Muscle layer of colon (tissue), 2 donors: ENCODE measurements around the gene YAF2.
"Not testable (repeated sequence)": the region's sequence is repeated elsewhere in the genome, so short reads cannot be mapped to it uniquely, and the experiment has no call there.

Experiments
- H3K27ac ChIP-seq: one replicate; pipeline ENCODE4 v1.7.0; 2013; ENCODE audit warnings: low read depth, mild to moderate bottlenecking, low read length, moderate library complexity
- H3K27me3 ChIP-seq, 2 donors: one replicate each; pipeline ENCODE4 v1.7.0; 2013; ENCODE audit warnings: low read length in 2 of 2, mild to moderate bottlenecking in 2 of 2; ENCODE audit not compliant: insufficient read depth in 2 of 2, control insufficient read depth in 1 of 2
- H3K36me3 ChIP-seq: one replicate; pipeline ENCODE4 v1.7.0; 2013; ENCODE audit warnings: mild to moderate bottlenecking, low read length; ENCODE audit not compliant: insufficient read depth
- H3K4me1 ChIP-seq: one replicate; pipeline ENCODE4 v1.7.0; 2013; ENCODE audit warnings: mild to moderate bottlenecking, low read length; ENCODE audit not compliant: insufficient read depth
- H3K4me3 ChIP-seq, 2 donors: one replicate each; pipeline ENCODE4 v1.7.0; 2013; ENCODE audit warnings: low read length in 2 of 2, low read depth in 1 of 2, mild to moderate bottlenecking in 1 of 2, moderate library complexity in 1 of 2
- H3K9ac ChIP-seq: one replicate; pipeline ENCODE4 v1.7.0; 2013; ENCODE audit warnings: low read length
- H3K9me3 ChIP-seq: one replicate; pipeline ENCODE4 v1.7.0; 2013; ENCODE audit warnings: mild to moderate bottlenecking, low read length
- donor health status: abdominal sarcoma.
- donor health status: Adenocarcinoma of cecum.

The YAF2 gene

DNA sequence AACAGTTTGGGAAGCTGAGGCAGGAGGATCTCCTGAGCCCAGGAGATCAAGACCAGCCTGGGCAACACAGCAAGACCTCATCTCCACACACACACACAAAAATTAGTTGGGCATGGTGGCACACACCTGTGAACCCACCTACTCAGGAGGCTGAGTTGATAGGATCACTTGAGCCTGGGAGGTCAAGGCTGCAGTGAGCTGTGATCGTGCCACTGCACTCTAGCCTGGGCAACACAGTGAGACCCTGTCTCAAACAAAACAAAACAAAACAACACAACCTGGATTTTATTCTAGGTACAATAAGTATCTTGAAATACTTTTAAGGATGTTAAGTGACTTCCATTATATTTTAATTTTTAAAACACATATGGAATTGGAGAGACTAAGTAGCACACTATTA, 45.8 kb downstream of the YAF2 start:
- H3K9me3 ChIP-seq = no peaks in the 10 kb centered on the region
- H3K4me1 ChIP-seq = no peaks in the 10 kb centered on the region
- no peak overlapping the region for H3K9ac ChIP-seq
- H3K27ac ChIP-seq = no peak overlapping the region
- no peaks in the 10 kb centered on the region for H3K27me3 ChIP-seq
- no peak overlapping the region for H3K4me3 ChIP-seq
- H3K36me3 ChIP-seq = no peaks in the 10 kb centered on the region

DNA sequence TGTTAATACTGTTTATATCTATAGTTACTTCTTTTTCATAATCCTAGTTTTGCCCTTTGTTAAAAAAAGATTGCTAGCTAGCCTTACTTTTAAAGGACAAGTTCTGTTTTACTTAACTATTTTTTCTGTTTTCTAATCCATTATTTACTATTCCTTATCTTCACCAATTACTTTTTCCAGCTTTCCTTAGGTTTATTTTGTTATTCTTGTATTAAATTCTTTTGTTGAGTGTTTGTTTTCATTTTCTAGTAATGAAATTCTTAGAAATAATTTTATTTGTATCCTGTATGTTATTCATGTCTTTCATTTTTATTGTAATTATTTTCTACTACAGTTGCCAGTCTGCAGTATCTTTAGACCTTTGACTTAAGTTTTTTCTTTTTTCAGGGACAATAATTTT, 47.7 kb downstream of the YAF2 start:
- H3K9me3 ChIP-seq = no peaks in the 10 kb centered on the region
- no peak overlapping the region for H3K27ac ChIP-seq
- no peaks in the 10 kb centered on the region for H3K36me3 ChIP-seq
- H3K4me3 ChIP-seq = no peak overlapping the region
- no peak overlapping the region for H3K9ac ChIP-seq
- H3K4me1 ChIP-seq = no peaks in the 10 kb centered on the region
- H3K27me3 ChIP-seq = no peaks in the 10 kb centered on the region

DNA sequence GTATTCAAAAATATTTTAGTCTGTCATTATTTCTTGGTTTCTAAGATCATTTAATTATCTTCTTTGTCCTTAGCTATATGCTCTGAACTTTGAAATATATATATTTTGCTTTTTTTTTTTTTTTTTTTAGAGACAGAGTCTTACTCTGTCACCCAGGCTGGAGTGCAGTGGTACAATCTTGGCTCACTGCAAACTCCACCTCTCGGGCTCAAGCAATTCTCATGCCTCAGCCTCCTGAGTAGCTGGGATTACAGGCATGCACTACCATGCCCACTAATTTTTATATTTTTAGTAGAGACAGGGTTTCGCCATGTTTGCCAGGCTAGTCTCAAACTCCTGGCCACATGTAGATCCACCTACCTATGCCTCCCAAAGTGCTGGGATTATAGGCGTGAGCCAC, 49.8 kb downstream of the YAF2 start:
- H3K27me3 ChIP-seq, H3K9me3 ChIP-seq, H3K9ac ChIP-seq, H3K36me3 ChIP-seq, H3K27ac ChIP-seq, H3K4me3 ChIP-seq, H3K4me1 ChIP-seq: not testable (repeated sequence)

DNA sequence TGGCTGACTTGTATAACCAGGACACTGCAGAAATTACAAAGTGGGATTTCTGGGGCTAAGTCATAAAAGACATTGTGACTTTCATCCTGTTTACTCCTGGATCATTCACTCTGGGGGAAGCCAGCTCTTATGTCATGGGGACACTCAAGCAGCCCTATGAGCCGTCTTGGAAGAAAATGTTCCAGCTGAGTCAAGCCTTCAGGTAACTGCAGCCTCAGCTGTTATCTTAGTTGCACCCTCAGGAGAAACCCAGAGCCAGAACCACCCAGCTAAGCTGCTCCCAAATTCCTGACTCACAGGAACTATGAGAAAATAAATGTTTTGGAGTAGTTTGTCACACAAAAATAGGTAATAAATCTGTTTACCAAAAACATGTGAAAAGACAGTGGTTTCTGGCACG, 50.2 kb downstream of the YAF2 start:
- no peak overlapping the region for H3K27ac ChIP-seq
- no peaks in the 10 kb centered on the region for H3K4me1 ChIP-seq
- H3K4me3 ChIP-seq = no peak overlapping the region
- H3K9ac ChIP-seq = no peak overlapping the region
- H3K36me3 ChIP-seq = no peaks in the 10 kb centered on the region
- no peaks in the 10 kb centered on the region for H3K9me3 ChIP-seq
- no peaks in the 10 kb centered on the region for H3K27me3 ChIP-seq

DNA sequence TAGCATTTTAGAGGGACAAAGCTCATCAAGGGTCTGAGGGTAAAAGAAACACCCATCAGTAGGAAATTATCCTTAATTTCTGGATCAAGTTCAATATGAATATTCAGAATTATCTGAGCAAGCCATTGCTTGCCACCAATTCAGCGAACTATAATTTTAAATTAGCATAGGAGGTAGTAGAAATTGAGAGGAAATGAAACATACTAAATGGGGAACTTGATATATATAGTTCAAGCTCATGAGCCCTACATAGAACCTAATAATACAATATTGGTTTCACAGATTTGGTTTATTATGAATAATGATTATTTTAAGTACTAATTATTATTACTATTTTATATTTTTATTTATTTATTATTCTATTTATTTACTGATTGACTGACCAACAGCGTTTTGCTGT, 51.3 kb downstream of the YAF2 start:
- no peaks in the 10 kb centered on the region for H3K4me1 ChIP-seq
- H3K27me3 ChIP-seq = no peaks in the 10 kb centered on the region
- no peak overlapping the region for H3K27ac ChIP-seq
- no peak overlapping the region for H3K9ac ChIP-seq
- no peaks in the 10 kb centered on the region for H3K36me3 ChIP-seq
- no peaks in the 10 kb centered on the region for H3K9me3 ChIP-seq
- H3K4me3 ChIP-seq = no peak overlapping the region

DNA sequence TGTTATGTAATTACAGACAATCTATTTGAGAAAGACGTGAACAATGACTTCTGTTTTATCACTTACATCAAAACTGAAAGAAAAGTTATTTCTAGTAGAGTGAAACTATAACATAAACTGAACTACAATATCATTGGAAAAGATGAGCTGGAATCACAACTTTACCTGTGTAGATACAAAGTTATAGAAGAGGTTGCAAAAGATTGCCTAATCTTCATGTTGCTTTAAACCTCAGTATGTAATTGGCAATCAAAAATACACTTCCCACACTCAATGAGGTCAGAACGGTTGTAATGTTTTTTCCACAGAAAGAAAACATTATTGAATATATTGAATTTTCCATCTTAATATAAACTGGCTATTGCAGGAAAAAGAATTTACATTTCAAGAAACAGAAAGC, 55.7 kb downstream of the YAF2 start:
- Histone ChIP-seq H3K4me3 (no peak overlapping the region), H3K9me3 (no peaks in the 10 kb centered on the region), H3K9ac (no peak overlapping the region), H3K4me1 (no peaks in the 10 kb centered on the region), H3K27ac (no peak overlapping the region), H3K27me3 (no peaks in the 10 kb centered on the region), H3K36me3 (no peaks in the 10 kb centered on the region)

DNA sequence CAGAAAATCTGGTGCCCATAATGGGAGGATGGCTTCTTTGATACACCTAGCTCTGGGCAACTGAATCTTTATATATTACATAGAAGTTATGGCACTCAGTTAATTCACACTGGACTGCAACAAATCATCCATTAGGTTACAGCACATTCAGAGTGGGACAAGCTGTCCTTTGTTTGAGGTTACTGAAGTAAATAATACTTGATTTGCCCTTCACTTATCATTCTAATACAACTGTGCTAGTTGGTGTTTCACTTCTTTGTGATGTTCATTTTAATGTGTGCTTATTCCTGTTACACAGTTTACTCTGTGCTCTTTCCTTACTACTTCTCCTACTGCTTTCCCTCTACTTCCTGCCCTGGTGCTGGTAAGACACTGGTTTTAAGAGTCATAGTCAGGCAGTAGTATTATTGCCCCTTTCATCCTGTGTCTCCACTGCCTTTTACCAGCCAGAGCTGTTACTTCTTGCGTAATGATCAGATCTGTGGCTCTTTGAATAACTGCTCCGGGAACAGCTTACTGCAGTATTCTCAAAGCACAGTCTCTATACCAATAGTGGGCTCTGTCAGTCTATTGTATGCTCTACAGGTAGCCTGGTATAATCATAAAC, 57.0 kb downstream of the YAF2 start:
- Histone ChIP-seq H3K27me3 (no peaks in the 10 kb centered on the region), H3K9me3 (no peaks in the 10 kb centered on the region), H3K27ac (no peak overlapping the region), H3K36me3 (no peaks in the 10 kb centered on the region), H3K4me1 (no peaks in the 10 kb centered on the region), H3K9ac (no peak overlapping the region), H3K4me3 (no peak overlapping the region)

DNA sequence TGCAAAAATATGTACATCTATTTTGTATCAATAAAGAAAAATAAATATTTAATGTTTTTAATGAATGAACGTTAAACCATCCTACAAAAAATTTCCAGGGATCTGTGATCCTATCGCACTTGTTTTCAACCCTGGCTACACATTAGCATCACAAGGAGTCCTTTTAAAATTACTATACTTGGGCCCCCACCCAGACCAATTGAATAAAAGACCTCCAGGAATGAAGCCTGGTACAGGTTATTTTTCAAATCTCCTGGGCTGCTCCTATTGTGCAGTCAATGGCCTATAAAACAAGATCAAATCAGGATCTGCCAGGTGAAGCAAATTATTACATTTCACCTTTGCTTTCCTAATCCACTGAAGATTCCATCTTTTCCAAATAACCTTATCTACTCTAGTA, 59.9 kb downstream of the YAF2 start:
- no peak overlapping the region for H3K9ac ChIP-seq
- H3K4me3 ChIP-seq = no peak overlapping the region
- no peaks in the 10 kb centered on the region for H3K4me1 ChIP-seq
- no peaks in the 10 kb centered on the region for H3K9me3 ChIP-seq
- no peaks in the 10 kb centered on the region for H3K27me3 ChIP-seq
- H3K27ac ChIP-seq = no peak overlapping the region
- peaks cover 4% of the 10 kb centered on the region for H3K36me3 ChIP-seq

DNA sequence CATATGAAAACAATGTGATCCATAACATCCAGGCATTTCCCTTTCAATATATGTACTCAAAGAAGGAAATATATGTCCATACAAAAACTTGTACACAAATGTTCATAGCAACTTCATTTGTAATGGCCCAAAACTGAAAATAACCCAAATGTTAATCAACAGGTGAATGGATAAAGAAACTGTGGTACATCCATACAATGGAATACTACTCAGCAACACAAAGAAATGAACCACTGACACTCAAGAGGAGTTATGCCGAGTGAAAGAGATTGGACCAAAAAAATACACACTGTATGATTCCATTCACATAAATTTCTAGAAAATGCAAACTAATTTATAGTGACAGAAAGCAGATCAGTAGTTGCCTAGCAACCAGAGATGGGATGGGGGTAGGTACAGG, 63.1 kb downstream of the YAF2 start:
- H3K4me1 ChIP-seq = no peaks in the 10 kb centered on the region
- H3K27me3 ChIP-seq = no peaks in the 10 kb centered on the region
- H3K9me3 ChIP-seq = no peaks in the 10 kb centered on the region
- H3K36me3 ChIP-seq = peaks cover 4% of the 10 kb centered on the region
- H3K9ac ChIP-seq = no peak overlapping the region
- H3K4me3 ChIP-seq = no peak overlapping the region
- H3K27ac ChIP-seq = no peak overlapping the region

DNA sequence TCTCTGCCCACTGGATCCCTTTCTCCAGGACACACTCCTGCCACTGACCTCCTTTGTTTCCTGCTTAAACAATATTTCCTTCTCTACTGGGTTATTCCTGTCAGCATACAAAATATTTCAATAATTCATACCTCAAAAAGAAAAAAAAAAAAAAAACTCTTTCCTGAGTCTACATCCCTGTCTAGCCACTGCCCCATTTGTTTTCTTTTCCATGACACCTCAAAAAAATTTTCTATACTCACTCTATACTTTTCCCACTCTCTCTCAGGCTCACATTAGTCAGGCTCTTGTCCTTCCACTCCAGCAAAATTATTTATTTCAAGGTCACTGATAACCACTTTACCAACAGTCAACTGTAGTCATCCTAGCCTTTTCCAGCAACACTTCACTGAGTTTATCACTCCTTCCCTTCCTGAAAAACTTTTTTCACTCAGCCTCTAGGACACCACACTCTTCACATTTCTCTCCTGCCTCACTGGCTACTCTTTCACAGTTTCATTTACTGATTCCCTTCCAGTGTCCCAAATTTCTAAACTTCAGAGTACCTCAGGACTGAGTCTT, 64.0 kb downstream of the YAF2 start:
- Histone ChIP-seq H3K4me3 (no peak overlapping the region), H3K36me3 (peaks cover 4% of the 10 kb centered on the region), H3K9ac (no peak overlapping the region)

DNA sequence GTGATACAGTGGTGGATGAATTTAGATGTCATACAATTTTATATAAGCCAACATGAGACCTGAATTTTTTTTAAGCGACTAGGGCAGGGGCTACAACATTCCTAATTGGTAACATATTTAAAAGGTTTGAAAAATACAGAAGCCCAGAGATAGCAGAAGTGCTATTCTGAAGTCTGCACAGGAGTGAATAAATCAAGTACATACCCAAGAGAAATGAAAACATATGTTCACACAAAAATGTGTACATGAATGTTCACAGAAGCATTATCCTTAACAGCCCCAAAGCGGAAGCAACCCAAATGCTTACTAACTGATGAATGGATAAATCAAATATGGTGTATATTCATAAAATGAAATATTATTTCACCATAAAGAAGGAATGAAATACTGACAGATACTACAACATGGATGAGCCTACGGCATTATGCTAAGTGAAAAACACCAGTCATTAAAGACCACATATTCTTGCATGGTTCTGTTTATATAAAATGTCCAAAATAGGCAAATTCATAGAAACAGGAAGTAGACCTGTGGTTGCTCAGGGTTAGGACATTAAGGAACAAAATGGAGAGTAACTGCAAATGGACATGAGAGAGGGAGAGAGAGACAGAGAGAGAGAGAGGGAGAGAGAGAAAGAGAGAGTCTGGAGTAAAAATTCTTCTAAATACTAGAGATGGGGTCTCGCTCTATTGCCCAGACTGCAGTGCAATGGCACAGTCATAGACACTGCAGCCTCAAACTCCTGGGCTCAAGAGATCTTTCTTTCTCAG, 65.4 kb downstream of the YAF2 start:
- H3K4me1 ChIP-seq = no peaks in the 10 kb centered on the region
- peaks cover 4% of the 10 kb centered on the region for H3K36me3 ChIP-seq
- no peaks in the 10 kb centered on the region for H3K9me3 ChIP-seq
- no peaks in the 10 kb centered on the region for H3K27me3 ChIP-seq
- no peak overlapping the region for H3K27ac ChIP-seq
- H3K9ac ChIP-seq = no peak overlapping the region
- no peak overlapping the region for H3K4me3 ChIP-seq

More for the DNA sequence above, 64.0 kb downstream of the YAF2 start:
- Histone ChIP-seq H3K27ac (no peak overlapping the region), H3K4me1 (no peaks in the 10 kb centered on the region), H3K27me3 (no peaks in the 10 kb centered on the region), H3K9me3 (no peaks in the 10 kb centered on the region)

DNA sequence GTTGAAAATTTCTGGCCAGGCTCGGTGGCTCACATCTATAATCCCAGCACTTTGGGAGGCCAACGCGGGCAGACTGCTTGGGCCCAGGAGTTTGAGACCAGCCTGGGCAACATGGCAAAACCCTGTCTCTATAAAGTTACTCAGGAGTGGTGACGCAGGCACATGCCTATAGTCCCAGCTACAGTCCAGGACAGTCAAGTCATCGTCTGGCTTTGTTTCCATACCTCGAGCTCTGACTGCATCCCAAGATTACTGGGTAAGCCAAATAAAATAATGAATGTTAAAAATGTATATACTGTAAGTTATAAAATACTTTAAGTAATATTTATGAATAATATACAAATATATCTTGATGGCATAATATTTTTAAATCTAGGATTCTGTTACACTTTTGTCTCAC, 70.3 kb downstream of the YAF2 start:
- Histone ChIP-seq H3K9ac (no peak overlapping the region), H3K27me3 (no peaks in the 10 kb centered on the region), H3K36me3 (no peaks in the 10 kb centered on the region), H3K4me3 (no peak overlapping the region), H3K4me1 (no peaks in the 10 kb centered on the region), H3K9me3 (no peaks in the 10 kb centered on the region), H3K27ac (no peak overlapping the region)
